Ureter (tissue), 1 donor: ENCODE measurements around the gene CCDC169. TPM values are rescaled to one million over a fixed set of nuclear protein-coding genes. Genes with fewer than 3 reads are reported as not detected.
"Not testable (repeated sequence)": the region's sequence is repeated elsewhere in the genome, so short reads cannot be mapped to it uniquely, and the experiment has no call there.

Experiments used
- DNase-seq: peaks from one replicate; pipeline ENCODE4 v3.0.0-alpha.2; 2020; ENCODE audit warnings: low spot score
- total RNA-seq: library from RNA; stranded (reverse); gene quantifications from one replicate; pipeline ENCODE4 v1.2.4, GENCODE V29; 2023
- donor health status: DM: yes; HTN: yes; CAD: no.

CCDC169 gene
- total RNA-seq, 1 donor from 2014 or later = 17.8 TPM

GRCh38 chr13:36313047-36313969 is 15.7 kb upstream of the CCDC169 start:
- DNase-seq = no peak

- DNase-seq = no peak
Measured at GRCh38 chr13:36310417-36311108, 12.9 kb upstream of the CCDC169 start.

GRCh38 chr13:36302289-36302688 is 4.7 kb upstream of the CCDC169 start:
- no peak for DNase-seq

- DNase-seq = not testable (repeated sequence)
Measured at GRCh38 chr13:36299469-36299868, 1.9 kb upstream of the CCDC169 start.

GRCh38 chr13:36298535-36299068 is 988 bp upstream of the CCDC169 start:
- no peak for DNase-seq

GRCh38 chr13:36294096-36294495 is 3.5 kb downstream of the CCDC169 start:
- DNase-seq = no peak

GRCh38 chr13:36293497-36293896 is 4.1 kb downstream of the CCDC169 start:
- no peak for DNase-seq

GRCh38 chr13:36288794-36289391 is 8.7 kb downstream of the CCDC169 start:
- DNase-seq = no peak

- DNase-seq = no peak
Measured at GRCh38 chr13:36286006-36286405, 11.6 kb downstream of the CCDC169 start.

- no peak for DNase-seq
Measured at GRCh38 chr13:36282821-36283432, 14.7 kb downstream of the CCDC169 start.

GRCh38 chr13:36275190-36276002 is 22.2 kb downstream of the CCDC169 start:
- no peak for DNase-seq

GRCh38 chr13:36273431-36273830 is 24.2 kb downstream of the CCDC169 start:
- no peak for DNase-seq

GRCh38 chr13:36261976-36262375 is 35.6 kb downstream of the CCDC169 start:
- no peak for DNase-seq

GRCh38 chr13:36261011-36261410 is 36.6 kb downstream of the CCDC169 start:
- no peak for DNase-seq

- no peak for DNase-seq
Measured at GRCh38 chr13:36259361-36260137, 38.1 kb downstream of the CCDC169 start.

- no peak for DNase-seq
Measured at GRCh38 chr13:36258831-36259230, 38.8 kb downstream of the CCDC169 start.

- DNase-seq = no peak
Measured at GRCh38 chr13:36251526-36251925, 46.1 kb downstream of the CCDC169 start.

- no peak for DNase-seq
Measured at GRCh38 chr13:36251017-36251416, 46.6 kb downstream of the CCDC169 start.

GRCh38 chr13:36248700-36249099 is 48.9 kb downstream of the CCDC169 start:
- no peak for DNase-seq

- no peak for DNase-seq
Measured at GRCh38 chr13:36244990-36245389, 52.6 kb downstream of the CCDC169 start.
